CD4-positive, alpha-beta T cell treated with Interleukin-6 at 100 ng/mL for 8 hours (primary cell): ENCODE results near the gene VPS4A.

Source experiments
- DNase-seq: peaks from one replicate; pipeline ENCODE4 v3.0.0-alpha.2; 2020; ENCODE audit warnings: mixed read lengths, low spot score

The VPS4A gene

GRCh38 chr16:69307091-69307490 is 4.1 kb upstream of the VPS4A start:
- DNase-seq = no peak

- no peak for DNase-seq
These were observed 3.3 kb upstream of the VPS4A start for GRCh38 chr16:69307856-69308255.

GRCh38 chr16:69309316-69309715 is 1.8 kb upstream of the VPS4A start:
- DNase-seq = no peak

- peak; percentile 24 for DNase-seq
These were observed 610 bp downstream of the VPS4A start for GRCh38 chr16:69311533-69312387.

GRCh38 chr16:69313469-69313868 is 2.3 kb downstream of the VPS4A start:
- DNase-seq = no peak

- no peak for DNase-seq
These were observed 3.4 kb downstream of the VPS4A start for GRCh38 chr16:69314534-69314933.

GRCh38 chr16:69315486-69316311 is 4.5 kb downstream of the VPS4A start:
- no peak for DNase-seq

GRCh38 chr16:69316595-69317034 is 5.5 kb downstream of the VPS4A start:
- DNase-seq = no peak

GRCh38 chr16:69318177-69318910 is 7.2 kb downstream of the VPS4A start:
- no peak for DNase-seq

GRCh38 chr16:69318911-69319289 is 7.8 kb downstream of the VPS4A start:
- DNase-seq = no peak

- no peak for DNase-seq
These were observed 8.2 kb downstream of the VPS4A start for GRCh38 chr16:69319381-69319780.

- no peak for DNase-seq
These were observed 8.9 kb downstream of the VPS4A start for GRCh38 chr16:69319826-69320739.

- DNase-seq = no peak
These were observed 9.6 kb downstream of the VPS4A start for GRCh38 chr16:69320740-69321073.

GRCh38 chr16:69321080-69321479 is 9.9 kb downstream of the VPS4A start:
- DNase-seq = no peak

GRCh38 chr16:69322343-69322742 is 11.2 kb downstream of the VPS4A start:
- DNase-seq = no peak

GRCh38 chr16:69323415-69323814 is 12.3 kb downstream of the VPS4A start:
- DNase-seq = no peak

GRCh38 chr16:69324013-69324531 is 12.9 kb downstream of the VPS4A start:
- no peak for DNase-seq

GRCh38 chr16:69324585-69325253 is 13.6 kb downstream of the VPS4A start:
- DNase-seq = no peak

GRCh38 chr16:69325784-69326171 is 14.6 kb downstream of the VPS4A start:
- DNase-seq = no peak

GRCh38 chr16:69326172-69326873 is 15.2 kb downstream of the VPS4A start:
- no peak for DNase-seq
